ENCODE measurements around the gene TAB2.

GRCh38 chr6:149441740-149442139 is 124.2 kb downstream of the TAB2 start:
- TF ChIP-seq CTCF (IDR thresholded peaks at IDR 0.05 in 4 of 5, conservative IDR thresholded peaks at IDR 0.05 in 1 of 5) (no peak), POLR2A (IDR thresholded peaks at IDR 0.05) (no peak)
